DMS53 (cell line): Measurements from ENCODE around the gene SPTBN5.
"Not testable (repeated sequence)": the region's sequence is repeated elsewhere in the genome, so short reads cannot be mapped to it uniquely, and the experiment has no call there.

Source experiments
- DNase-seq: peaks from one replicate; lab custom pipeline; 2025; lab: John Stamatoyannopoulos, UW

Gene SPTBN5

GRCh38 chr15:41847206-41847605 lies 46.6 kb downstream of the SPTBN5 start:
- DNase-seq: no peak

- DNase-seq: no peak
Observed at GRCh38 chr15:41844814-41845213, 49.0 kb downstream of the SPTBN5 start.

GRCh38 chr15:41843571-41843970 lies 50.3 kb downstream of the SPTBN5 start:
- DNase-seq: no peak

- no peak for DNase-seq
Observed at GRCh38 chr15:41842229-41842628, 51.6 kb downstream of the SPTBN5 start.

DNA sequence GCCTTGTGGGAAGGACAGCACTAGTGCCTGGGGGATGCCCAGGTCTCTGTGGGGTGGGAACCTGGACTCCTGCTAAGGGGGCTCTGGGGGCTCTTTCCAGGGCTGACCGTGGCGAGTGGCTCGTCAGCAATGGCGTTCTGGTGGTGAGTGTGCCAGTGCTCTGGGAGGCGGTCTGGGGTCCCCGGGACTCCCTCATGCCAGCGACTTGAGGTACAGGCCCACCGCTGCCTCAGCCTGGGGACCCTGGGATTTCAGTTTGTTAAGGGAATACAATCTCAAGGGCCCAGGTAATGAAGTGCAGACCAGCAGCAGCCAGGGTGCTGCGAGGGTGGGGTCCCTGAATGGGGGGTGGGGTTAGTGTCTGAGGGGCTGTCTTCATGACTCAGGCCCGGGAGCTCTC lies 52.7 kb downstream of the SPTBN5 start:
- DNase-seq: no peak

DNA sequence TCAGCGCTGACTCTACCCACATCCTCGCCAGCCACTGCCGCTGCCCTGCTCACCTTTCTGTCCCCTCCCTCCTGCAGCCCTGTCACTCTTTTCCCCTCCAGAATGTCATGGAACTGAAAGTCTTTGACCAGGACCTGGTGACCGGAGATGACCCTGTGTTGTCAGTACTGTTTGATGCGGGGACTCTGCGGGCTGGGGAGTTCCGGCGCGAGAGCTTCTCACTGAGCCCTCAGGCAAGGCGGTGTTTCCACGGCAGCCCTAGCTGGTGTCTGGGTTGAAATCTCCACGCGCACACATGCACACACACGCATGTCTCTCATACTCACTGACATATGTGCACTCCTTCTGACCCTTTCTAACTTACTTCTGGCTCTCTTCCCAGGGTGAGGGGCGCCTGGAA lies 53.2 kb downstream of the SPTBN5 start:
- no peak for DNase-seq

- no peak for DNase-seq
Observed at GRCh38 chr15:41839781-41840491, 53.9 kb downstream of the SPTBN5 start.

DNA sequence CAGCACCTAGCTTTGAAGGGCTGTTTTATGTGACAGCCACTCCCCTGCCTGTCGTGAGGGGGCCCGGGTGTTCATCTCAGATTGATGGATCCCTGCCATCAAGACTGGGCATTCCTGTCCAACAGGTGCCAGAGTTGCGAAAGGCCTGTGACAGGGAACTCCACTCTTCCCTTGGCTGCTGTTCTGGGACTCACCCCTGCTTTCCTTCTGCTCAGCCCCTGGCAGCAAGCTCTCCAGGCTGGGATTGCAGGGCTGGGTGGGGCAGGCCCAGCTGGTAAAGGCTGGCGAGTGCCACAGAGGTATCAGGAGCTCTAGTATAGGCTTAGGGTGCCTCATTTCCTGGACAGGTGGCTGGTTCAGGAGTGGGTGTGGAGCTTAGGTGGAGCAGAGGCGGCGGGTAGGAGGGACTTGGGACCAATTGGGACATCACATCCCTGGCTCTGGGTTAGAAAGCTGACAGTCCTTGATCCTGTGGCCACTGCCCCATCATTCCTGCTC lies 55.4 kb downstream of the SPTBN5 start, which contains the start of gene PLA2G4B:
TSS of gene PLA2G4B (plus strand) at position 448 of the 498 bp plus-strand sequence. CDS start 67 bp downstream, outside the sequence.
- DNase-seq: peak; percentile 77

DNA sequence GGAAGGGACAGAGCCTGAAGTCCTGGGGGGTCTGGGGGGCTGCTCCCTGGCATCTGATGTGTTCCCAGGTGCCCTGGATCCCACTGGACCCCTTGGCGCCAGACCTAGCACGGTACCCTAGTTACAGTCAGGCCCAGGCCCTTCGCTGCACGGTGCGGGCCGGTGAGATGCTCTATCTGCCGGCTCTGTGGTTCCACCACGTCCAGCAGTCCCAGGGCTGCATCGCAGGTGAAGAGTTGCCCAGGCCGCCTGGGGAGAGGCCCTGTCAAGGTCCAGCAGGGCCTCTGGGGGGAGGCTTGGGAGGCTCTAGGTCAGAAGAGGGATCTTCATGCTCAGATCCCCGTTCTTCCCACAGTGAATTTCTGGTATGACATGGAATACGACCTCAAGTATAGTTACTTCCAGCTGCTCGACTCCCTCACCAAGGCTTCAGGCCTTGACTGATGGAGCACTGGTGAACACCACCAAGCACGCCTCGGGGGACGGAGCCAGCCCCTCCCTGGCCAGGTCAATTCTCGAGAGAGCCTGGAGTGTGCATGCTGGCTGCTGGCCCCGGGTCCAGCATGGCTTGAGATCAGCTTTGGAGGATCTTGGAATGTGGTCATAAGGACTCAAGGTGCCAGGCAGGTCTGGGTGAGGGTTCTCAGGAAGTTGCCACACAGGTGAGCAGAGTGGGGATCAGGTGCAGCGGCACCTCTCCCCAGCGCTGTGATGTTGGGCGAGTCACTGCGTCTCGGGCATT lies 57.0 kb downstream of the SPTBN5 start:
- DNase-seq: no peak

DNA sequence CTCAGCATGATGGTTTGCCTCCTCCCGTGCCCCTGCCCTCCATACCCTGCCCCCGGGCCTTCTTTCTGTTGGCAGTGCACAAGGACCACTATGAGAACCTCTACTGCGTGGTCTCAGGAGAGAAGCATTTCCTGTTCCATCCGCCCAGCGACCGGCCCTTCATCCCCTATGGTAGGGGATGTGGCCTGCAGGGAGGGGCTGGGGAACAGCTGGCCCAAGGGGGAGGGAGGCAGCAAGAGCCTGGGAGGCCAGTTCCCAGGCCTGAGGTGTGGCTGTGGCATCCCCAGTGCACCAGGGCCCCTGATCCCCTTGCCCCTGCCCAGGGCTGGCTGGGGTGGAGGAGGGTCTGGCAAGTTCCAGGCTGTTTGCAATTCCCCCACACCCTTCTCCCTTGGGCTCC lies 57.8 kb downstream of the SPTBN5 start:
- DNase-seq: no peak

DNA sequence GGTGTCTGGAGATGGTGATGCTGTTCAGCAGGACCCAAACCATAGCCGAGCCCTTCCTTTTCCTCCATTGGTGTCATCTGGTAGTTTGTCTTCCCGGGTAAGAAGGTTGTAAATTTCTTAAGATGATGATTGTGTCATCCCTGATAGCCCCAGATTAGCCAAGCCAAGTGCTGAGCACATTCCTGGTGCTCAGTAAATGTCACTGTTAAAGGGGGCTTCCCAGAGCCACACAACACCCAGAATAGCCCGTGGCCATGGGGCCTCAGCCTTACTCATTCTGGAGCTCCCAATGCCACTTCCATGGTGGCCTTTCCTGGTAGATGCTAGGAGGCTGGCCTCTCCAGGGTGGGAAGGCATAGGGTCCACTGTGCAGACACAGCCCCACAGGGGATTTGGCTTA lies 59.8 kb downstream of the SPTBN5 start:
- no peak for DNase-seq

DNA sequence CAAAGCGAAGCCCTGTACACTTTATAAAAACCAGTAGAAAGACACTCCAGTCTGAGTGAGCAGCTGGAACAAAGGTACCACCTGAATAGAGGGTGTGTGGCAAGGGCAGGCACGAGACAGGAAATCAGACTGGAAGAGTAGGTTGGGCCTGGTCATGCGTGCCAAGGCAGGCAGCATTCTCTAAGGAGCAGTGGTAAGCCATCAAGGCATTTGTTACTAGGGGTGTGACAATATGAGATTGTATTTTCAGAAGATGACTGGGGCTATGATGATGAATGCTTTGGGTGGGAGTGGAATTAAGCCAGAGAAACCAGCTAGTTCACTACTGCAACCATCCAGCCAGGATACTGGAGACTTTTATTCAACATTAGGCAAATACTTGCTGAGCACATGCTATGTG lies 61.0 kb downstream of the SPTBN5 start:
- peak; percentile 92 for DNase-seq

DNA sequence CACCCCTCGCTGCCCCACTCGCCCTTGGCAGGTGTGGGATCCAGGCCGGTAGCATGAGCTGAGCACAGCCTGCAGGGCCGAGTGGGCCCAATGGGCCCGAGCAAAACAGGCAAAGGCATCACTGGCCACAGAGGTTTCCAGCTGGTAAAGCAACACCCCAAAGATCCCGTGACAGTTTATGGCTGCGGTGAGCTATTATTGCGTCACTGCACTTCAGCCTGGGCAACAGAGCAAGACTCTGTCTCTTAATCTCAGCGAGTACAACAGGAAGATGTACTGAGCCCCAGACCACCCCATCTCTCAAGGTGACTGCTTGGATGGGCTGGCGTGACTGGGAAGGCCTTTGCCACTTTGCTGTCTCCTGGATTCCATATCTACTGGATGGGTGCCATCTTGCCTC lies 61.6 kb downstream of the SPTBN5 start:
- DNase-seq: no peak

GRCh38 chr15:41831291-41831690 lies 62.6 kb downstream of the SPTBN5 start:
- not testable (repeated sequence) for DNase-seq

GRCh38 chr15:41829959-41830646 lies 63.8 kb downstream of the SPTBN5 start:
- no peak for DNase-seq

GRCh38 chr15:41828807-41829141 lies 65.1 kb downstream of the SPTBN5 start:
- DNase-seq: no peak

- peak; percentile 91 for DNase-seq
Observed at GRCh38 chr15:41827880-41828806, 65.7 kb downstream of the SPTBN5 start, which contains the start of gene JMJD7. TSS of gene JMJD7 (plus strand) at chr15:41828092. CDS start at chr15:41828125, 33 bp downstream.

DNA sequence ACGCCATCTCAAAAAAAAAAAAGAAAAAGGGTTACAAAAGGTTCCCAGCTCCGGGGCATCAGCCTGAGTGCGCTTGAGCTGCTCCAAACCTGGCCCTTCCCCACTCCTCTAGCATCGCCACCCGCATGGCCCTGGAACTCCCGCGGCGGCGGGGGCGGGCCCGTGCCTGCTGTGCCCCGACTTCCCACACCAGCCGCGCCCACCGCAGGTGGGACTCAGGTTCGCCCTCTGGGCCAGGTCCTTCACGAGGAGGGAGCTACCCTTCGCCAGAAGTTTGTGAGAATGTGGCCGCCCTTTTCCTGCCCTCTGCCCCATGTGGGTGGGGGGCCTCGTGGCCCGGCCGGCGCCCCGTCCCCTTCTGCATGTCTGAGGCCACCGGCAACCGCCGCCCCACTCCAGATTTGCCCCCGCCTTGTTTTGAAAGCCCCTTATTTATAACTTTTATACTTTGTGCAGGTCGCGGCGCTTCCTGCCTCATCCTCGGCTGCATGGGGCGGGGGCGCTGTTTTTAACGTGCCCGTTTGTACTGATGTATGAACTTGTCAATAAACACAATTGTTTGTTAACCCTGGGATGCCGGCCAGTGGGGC lies 66.5 kb downstream of the SPTBN5 start:
- peak; percentile 56 for DNase-seq

DNA sequence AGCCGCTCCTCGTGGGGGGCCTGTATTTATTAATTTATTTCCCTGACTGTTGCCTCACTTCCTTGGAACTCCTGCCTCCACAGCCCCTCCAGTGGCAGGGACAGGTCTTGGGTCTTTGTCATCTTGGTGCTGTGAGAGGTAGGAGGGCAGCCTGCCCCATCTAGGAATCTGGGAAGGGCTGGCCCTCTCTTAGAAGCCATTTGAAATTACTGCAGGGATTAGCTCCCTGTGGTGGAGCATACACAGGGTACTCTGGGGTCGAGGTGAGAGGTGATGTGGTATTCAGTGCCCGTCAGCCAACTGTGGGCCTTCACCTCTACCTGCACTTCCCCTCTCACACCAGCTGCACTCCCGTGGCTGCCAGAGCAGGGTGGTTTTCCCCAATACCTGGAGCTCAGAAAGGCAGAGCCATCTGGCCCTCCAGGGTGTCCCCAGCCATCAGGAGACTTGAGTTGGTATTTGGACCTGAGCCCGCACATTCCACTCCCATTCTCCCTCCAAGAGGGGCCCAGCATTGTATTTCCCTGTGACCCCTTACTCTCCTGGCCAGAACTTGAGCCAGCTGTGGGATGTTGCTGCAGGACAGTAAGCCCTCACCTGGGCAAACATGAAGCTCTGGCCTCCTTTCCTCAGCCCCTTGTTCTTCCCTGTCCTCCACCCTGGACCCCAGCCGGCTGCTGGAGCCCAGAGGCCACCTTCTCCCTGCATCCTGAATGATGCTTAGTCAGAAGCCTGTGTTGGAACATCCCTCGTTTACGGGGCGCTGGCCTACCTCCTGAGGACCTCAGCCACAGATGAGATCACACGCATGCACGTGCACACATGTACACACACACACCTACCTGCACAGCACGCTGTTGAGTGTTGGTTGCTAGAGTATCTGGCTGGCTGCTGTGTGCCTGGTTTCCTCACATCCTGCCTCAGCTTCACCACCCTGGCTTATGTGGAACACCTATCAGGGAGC lies 68.0 kb downstream of the SPTBN5 start:
- no peak for DNase-seq

- no peak for DNase-seq
Observed at GRCh38 chr15:41825145-41825544, 68.7 kb downstream of the SPTBN5 start.
